Parathyroid adenoma (tissue), 2 donors: ENCODE measurements around the gene SLC1A3.

Source experiments
- H2AFZ ChIP-seq: fragments of 300-600 bp; sonication (generic); one replicate; pipeline ENCODE4 v1.7.0; 2017; ENCODE audit warnings: antibody characterized with exemption, mild to moderate bottlenecking
- H3K27ac ChIP-seq: fragments of 300-600 bp; sonication (generic); one replicate; pipeline ENCODE4 v1.7.0; 2017
- H3K27me3 ChIP-seq: fragments of 300-600 bp; sonication (generic); one replicate; pipeline ENCODE4 v1.7.0; 2017; ENCODE audit warnings: low read length; ENCODE audit not compliant: control insufficient read depth, insufficient read depth
- H3K36me3 ChIP-seq: fragments of 300-600 bp; sonication (generic); one replicate; pipeline ENCODE4 v1.7.0; 2017; ENCODE audit warnings: low read length; ENCODE audit not compliant: control insufficient read depth, insufficient read depth
- H3K4me1 ChIP-seq: fragments of 300-600 bp; sonication (generic); one replicate; pipeline ENCODE4 v1.7.0; 2017; ENCODE audit warnings: control low read depth
- H3K4me2 ChIP-seq: fragments of 300-600 bp; sonication (generic); one replicate; pipeline ENCODE4 v1.7.0; 2017; ENCODE audit warnings: low read length
- H3K4me3 ChIP-seq: fragments of 300-600 bp; sonication (generic); one replicate; pipeline ENCODE4 v1.7.0; 2017; ENCODE audit warnings: low read depth, low read length
- H3K79me2 ChIP-seq: fragments of 300-600 bp; sonication (generic); one replicate; pipeline ENCODE4 v1.7.0; 2017; ENCODE audit warnings: control low read depth
- H3K9ac ChIP-seq: fragments of 300-600 bp; sonication (generic); one replicate; pipeline ENCODE4 v1.7.0; 2017; ENCODE audit warnings: mild to moderate bottlenecking
- H3K9me3 ChIP-seq: fragments of 300-600 bp; sonication (generic); one replicate; pipeline ENCODE4 v1.7.0; 2017; ENCODE audit warnings: low read length; ENCODE audit not compliant: control insufficient read depth
- TF ChIP-seq, protein P1 (sequence below): fragments of 300-600 bp; sonication (generic); IDR thresholded peaks from one replicate; pipeline ENCODE4 v1.7.0; 2017; ENCODE audit warnings: antibody characterized with exemption, mild to moderate bottlenecking
- donor health status: primary hyperparathyroidism.

The SLC1A3 gene

DNA sequence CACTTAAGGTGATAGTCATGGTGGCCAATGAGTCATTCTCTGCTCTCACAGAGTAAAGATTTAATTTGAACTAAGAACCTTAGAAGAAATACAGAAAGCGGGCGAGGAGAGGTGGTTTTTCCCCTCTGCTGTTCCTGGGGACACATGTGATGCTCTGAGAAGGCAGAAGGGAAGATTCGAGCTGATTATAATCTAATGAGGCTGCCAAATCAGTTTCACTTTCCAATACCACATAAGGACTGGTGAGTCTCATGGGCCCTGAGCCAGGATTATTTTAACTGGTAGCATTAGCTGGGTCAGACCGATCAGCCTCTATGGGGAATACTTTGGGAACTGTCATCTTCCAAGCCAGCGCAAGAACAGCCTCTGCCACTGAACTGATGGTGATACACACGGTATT lies 116.5 kb downstream of the SLC1A3 start:
- TF ChIP-seq, protein P1, sequence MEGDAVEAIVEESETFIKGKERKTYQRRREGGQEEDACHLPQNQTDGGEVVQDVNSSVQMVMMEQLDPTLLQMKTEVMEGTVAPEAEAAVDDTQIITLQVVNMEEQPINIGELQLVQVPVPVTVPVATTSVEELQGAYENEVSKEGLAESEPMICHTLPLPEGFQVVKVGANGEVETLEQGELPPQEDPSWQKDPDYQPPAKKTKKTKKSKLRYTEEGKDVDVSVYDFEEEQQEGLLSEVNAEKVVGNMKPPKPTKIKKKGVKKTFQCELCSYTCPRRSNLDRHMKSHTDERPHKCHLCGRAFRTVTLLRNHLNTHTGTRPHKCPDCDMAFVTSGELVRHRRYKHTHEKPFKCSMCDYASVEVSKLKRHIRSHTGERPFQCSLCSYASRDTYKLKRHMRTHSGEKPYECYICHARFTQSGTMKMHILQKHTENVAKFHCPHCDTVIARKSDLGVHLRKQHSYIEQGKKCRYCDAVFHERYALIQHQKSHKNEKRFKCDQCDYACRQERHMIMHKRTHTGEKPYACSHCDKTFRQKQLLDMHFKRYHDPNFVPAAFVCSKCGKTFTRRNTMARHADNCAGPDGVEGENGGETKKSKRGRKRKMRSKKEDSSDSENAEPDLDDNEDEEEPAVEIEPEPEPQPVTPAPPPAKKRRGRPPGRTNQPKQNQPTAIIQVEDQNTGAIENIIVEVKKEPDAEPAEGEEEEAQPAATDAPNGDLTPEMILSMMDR: no peak
- no peak overlapping the region for H3K27ac ChIP-seq
- H3K9me3 ChIP-seq: no peaks in the 10 kb centered on the region
- H3K4me2 ChIP-seq: no peak overlapping the region
- H2AFZ ChIP-seq: no peak overlapping the region
- no peaks in the 10 kb centered on the region for H3K4me1 ChIP-seq
- no peaks in the 10 kb centered on the region for H3K36me3 ChIP-seq
- H3K4me3 ChIP-seq: no peak overlapping the region
- no peaks in the 10 kb centered on the region for H3K79me2 ChIP-seq
- H3K9ac ChIP-seq: no peak overlapping the region
- H3K27me3 ChIP-seq: no peaks in the 10 kb centered on the region

DNA sequence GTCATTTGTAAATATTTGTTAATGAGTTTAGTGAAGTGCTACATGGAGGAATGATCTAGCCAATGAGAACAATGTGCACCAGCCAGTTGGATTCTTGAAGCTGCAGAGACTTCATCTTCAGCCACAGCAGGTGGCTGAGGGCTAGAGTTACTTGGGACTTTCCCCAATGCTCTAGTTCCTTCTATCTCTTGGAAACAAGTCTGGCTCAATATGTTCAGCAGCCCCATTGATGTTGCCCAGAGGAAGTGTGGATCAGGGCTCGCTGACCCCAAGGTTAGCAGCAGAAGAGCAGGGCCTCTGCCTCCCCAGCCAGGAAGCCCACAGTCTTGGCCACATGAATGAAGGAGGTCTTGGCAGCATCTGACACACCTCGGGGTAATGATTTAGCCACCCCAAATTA lies 117.5 kb downstream of the SLC1A3 start:
- H3K9me3 ChIP-seq: no peaks in the 10 kb centered on the region
- H3K79me2 ChIP-seq: no peaks in the 10 kb centered on the region
- no peaks in the 10 kb centered on the region for H3K36me3 ChIP-seq
- no peak overlapping the region for H3K4me2 ChIP-seq
- H3K4me1 ChIP-seq: no peaks in the 10 kb centered on the region
- H3K9ac ChIP-seq: no peak overlapping the region
- TF ChIP-seq, protein P1: no peak
- no peak overlapping the region for H2AFZ ChIP-seq
- no peak overlapping the region for H3K4me3 ChIP-seq
- no peak overlapping the region for H3K27ac ChIP-seq
- no peaks in the 10 kb centered on the region for H3K27me3 ChIP-seq

DNA sequence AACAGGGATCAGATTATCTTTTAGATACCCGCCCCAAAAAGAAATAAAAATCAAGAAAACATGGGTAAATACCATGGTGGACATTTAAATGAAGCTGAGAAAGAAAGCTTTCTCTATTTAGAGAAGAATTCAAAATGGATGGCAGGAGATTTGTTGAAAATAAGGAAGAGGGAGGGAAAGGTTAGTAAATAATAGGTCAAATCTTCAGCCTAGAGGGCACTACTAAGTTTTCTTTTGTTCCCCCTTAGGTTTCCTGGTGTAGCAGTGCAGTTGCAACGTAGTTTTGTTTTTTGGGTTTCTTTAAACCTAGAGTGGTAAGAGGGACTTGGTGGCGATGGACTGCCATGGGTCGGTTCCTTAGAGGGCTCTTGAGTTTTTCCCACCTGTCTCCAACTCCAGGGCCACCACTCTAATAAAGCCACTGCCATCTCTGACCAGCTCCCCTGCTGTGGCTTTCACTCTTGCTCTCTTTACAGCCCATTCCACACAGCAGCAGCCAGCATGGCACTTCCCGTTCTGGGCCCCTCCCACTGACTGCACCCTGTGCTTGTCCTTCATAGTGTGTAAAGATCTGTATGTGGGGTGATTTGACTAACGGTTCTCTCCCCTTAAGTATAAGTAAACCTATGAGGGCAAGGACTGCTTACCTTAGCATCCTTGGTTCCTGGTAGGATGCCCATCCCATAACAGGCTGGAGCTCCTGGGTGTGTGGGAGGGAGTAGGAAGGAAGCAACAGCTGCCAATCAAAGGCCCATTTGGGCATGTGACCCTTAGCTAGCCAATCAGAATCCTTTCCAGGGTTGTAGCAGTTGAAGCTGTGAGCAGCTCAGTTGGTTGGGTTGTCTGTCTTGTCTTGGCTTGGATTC lies 118.3 kb downstream of the SLC1A3 start:
- TF ChIP-seq, protein P1: no peak
- Histone ChIP-seq H3K4me3 (no peak overlapping the region), H3K36me3 (no peaks in the 10 kb centered on the region), H3K27me3 (no peaks in the 10 kb centered on the region), H3K4me1 (no peaks in the 10 kb centered on the region), H3K27ac (no peak overlapping the region), H3K4me2 (no peak overlapping the region), H2AFZ (no peak overlapping the region), H3K79me2 (no peaks in the 10 kb centered on the region), H3K9ac (no peak overlapping the region), H3K9me3 (no peaks in the 10 kb centered on the region)

DNA sequence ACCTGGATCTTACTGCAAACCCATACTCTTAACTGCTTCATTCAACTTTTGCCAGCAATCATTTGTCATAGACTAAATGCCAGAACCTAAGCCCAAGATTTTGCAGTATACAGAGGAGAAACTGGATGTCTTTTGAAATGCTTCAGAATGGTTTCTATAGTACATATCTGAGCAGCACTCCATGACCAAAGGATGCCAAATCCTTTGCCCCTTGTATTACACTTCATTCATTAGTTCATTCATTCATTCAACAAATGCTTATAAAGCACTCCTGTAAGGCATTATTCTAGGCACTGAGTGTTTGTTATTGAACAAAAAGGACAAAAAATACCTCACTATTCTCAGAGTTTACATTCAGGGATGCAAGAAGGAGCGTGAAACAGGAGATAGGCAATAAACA lies 119.9 kb downstream of the SLC1A3 start:
- Histone ChIP-seq H2AFZ (no peak overlapping the region), H3K4me2 (no peak overlapping the region), H3K36me3 (no peaks in the 10 kb centered on the region), H3K9me3 (no peaks in the 10 kb centered on the region), H3K9ac (no peak overlapping the region), H3K4me3 (no peak overlapping the region), H3K27ac (no peak overlapping the region), H3K27me3 (no peaks in the 10 kb centered on the region), H3K79me2 (no peaks in the 10 kb centered on the region), H3K4me1 (no peaks in the 10 kb centered on the region)
- TF ChIP-seq, protein P1: no peak

DNA sequence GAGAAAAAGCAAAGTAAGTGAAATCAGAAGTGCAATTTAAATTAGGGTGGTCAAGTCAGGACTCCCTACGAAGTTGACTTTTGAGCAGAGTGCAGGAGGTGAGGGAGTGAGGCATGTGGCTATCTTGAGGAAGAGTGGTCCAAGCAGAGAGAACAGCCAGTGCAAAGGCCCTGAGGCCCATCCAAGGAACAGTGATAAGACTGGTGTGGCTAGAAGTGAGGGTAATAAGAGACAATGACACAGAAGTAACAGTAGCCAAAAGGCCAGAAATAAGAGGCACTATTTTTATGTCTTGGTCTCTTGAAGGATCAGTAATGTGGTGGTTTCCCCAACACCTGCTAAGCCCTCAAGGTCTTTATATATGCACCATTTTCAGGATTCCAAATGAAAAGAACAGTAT lies 120.4 kb downstream of the SLC1A3 start:
- Histone ChIP-seq H3K9ac (no peak overlapping the region), H3K27ac (no peak overlapping the region), H3K9me3 (no peaks in the 10 kb centered on the region), H3K4me2 (no peak overlapping the region), H3K36me3 (no peaks in the 10 kb centered on the region), H3K4me1 (no peaks in the 10 kb centered on the region), H3K27me3 (no peaks in the 10 kb centered on the region), H2AFZ (no peak overlapping the region), H3K4me3 (no peak overlapping the region), H3K79me2 (no peaks in the 10 kb centered on the region)
- TF ChIP-seq, protein P1: no peak
